OCI-LY1 (cell line): ENCODE results near the gene RRM2.

ENCODE experiments used
- EZH2 ChIP-seq: fragments of 200-600 bp; sonication (generic), shearing (Covaris generic); IDR thresholded peaks from 2 replicates; pipeline ENCODE4 v1.8.0; 2017; ENCODE audit warnings: borderline replicate concordance, mixed run types, mild to moderate bottlenecking, antibody characterized with exemption, low read length, moderate library complexity, mixed read lengths
- TF ChIP-seq, protein P1 (sequence below): fragments of 200-600 bp; sonication (generic), shearing (Covaris generic); IDR thresholded peaks from 2 replicates; pipeline ENCODE4 v1.5.1; 2017; ENCODE audit warnings: mild to moderate bottlenecking, antibody characterized with exemption, low read length, moderate library complexity, mixed read lengths

GRCh38 chr2:10083692-10084211 lies 38.8 kb upstream of the RRM2 start:
- TF ChIP-seq, protein P1, sequence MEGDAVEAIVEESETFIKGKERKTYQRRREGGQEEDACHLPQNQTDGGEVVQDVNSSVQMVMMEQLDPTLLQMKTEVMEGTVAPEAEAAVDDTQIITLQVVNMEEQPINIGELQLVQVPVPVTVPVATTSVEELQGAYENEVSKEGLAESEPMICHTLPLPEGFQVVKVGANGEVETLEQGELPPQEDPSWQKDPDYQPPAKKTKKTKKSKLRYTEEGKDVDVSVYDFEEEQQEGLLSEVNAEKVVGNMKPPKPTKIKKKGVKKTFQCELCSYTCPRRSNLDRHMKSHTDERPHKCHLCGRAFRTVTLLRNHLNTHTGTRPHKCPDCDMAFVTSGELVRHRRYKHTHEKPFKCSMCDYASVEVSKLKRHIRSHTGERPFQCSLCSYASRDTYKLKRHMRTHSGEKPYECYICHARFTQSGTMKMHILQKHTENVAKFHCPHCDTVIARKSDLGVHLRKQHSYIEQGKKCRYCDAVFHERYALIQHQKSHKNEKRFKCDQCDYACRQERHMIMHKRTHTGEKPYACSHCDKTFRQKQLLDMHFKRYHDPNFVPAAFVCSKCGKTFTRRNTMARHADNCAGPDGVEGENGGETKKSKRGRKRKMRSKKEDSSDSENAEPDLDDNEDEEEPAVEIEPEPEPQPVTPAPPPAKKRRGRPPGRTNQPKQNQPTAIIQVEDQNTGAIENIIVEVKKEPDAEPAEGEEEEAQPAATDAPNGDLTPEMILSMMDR: no peak
- no peak for TF ChIP-seq EZH2
